Measurements from ENCODE around the gene ULBP1. TPM values are rescaled to one million over a fixed set of nuclear protein-coding genes. Genes with fewer than 3 reads are reported as not detected.
"Not testable (repeated sequence)": the region's sequence is repeated elsewhere in the genome, so short reads cannot be mapped to it uniquely, and the experiment has no call there.

ULBP1 gene
- total RNA-seq, 2 experiments from 2014 or later = 0.08 to 0.14 TPM

GRCh38 chr6:150013785-150014622, 50.3 kb downstream of the ULBP1 start:
- H3K9me3 Mint-ChIP-seq; H3K27ac ChIP-seq (ENCODE audit: low read depth in 1 of 2, low read length in 2 of 2); POLR2A ChIA-PET; H3K36me3 Mint-ChIP-seq (ENCODE audit: low read depth); H3K4me3 ChIP-seq (ENCODE audit: low read length); H3K27ac Mint-ChIP-seq; H3K36me3 ChIP-seq (ENCODE audit: insufficient read depth, low read length); CTCF ChIA-PET; H3K9me3 ChIP-seq (ENCODE audit: control insufficient read depth in 1 of 2, insufficient read depth in 1 of 2, low read length in 2 of 2); ATAC-seq (ENCODE audit: poor library complexity); DNase-seq: not testable (repeated sequence)
- Mint-ChIP-seq H3K4me3 (peak overlapping the region; percentile 45), H3K27me3 (peaks cover 88% of the 10 kb centered on the region), H3K4me1 (ENCODE audit: low read depth) (peaks cover 19% of the 10 kb centered on the region)
- Histone ChIP-seq H3K27me3 (ENCODE audit: control insufficient read depth in 1 of 2, insufficient read depth in 2 of 2, low read length in 2 of 2) (peaks cover 34 to 64% of the 10 kb centered on the region in 2 experiments), H3K4me1 (ENCODE audit: insufficient read depth, low read length) (peaks cover 14% of the 10 kb centered on the region)
- intact Hi-C loops (cut with DNase I, micrococcal nuclease) = loop anchor here in 1 of 2 experiments (10.0 kb wide), 1 partner anchor 469 kb away; the partner anchor contains the start of gene PPIL4

DNA sequence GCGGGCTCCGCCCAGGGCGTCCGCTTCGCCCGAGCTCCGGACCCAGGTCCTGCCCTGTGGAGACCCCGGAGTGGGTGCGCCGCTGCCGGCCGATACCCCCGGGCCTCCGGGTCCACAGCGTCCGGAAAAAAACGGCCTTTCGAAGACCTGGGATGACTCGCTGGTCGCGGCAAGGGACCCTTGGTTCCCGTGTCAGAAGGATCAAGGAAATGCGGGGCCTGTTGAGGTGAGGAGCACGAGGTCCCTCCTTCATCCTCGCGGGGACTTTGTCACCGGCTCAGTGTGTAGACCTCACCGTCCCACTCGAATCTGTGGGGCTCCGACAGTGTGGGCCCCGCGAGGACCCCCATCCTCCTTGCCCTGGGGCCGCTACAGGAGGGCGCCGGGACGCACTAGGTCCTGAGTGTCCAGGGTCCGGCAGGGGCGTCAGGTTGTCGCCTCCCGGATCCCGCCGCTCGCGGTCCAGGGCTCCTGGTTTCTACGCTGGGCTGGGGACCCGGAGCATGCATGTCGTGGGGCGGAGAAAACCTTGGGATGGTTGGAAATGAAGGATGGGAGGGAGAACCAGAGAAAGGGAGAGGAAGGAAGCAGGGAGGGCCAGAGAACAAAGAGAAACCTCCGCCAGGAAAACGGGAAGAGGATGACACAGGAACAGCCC, 51.0 kb downstream of the ULBP1 start:
- Mint-ChIP-seq H3K27me3 (peaks cover 89% of the 10 kb centered on the region), H3K4me1 (ENCODE audit: low read depth) (peaks cover 19% of the 10 kb centered on the region)
- H3K36me3 ChIP-seq (ENCODE audit: insufficient read depth, low read length); H3K9me3 Mint-ChIP-seq; H3K27ac ChIP-seq (ENCODE audit: low read depth in 1 of 2, low read length in 2 of 2); ATAC-seq (ENCODE audit: poor library complexity); H3K4me3 ChIP-seq (ENCODE audit: low read length); POLR2A ChIA-PET; H3K4me3 Mint-ChIP-seq; H3K27ac Mint-ChIP-seq; H3K9me3 ChIP-seq (ENCODE audit: control insufficient read depth in 1 of 2, insufficient read depth in 1 of 2, low read length in 2 of 2); H3K36me3 Mint-ChIP-seq (ENCODE audit: low read depth); DNase-seq; CTCF ChIA-PET: not testable (repeated sequence)
- Histone ChIP-seq H3K27me3 (ENCODE audit: control insufficient read depth in 1 of 2, insufficient read depth in 2 of 2, low read length in 2 of 2) (peaks cover 38 to 59% of the 10 kb centered on the region in 2 experiments), H3K4me1 (ENCODE audit: insufficient read depth, low read length) (peaks cover 14% of the 10 kb centered on the region)
- intact Hi-C loops (cut with DNase I, micrococcal nuclease) = loop anchor here in 1 of 2 experiments (5.0 to 10.0 kb wide), 2 partner anchors 292 to 470 kb away; partner anchors contain the start of gene PPIL4

DNA sequence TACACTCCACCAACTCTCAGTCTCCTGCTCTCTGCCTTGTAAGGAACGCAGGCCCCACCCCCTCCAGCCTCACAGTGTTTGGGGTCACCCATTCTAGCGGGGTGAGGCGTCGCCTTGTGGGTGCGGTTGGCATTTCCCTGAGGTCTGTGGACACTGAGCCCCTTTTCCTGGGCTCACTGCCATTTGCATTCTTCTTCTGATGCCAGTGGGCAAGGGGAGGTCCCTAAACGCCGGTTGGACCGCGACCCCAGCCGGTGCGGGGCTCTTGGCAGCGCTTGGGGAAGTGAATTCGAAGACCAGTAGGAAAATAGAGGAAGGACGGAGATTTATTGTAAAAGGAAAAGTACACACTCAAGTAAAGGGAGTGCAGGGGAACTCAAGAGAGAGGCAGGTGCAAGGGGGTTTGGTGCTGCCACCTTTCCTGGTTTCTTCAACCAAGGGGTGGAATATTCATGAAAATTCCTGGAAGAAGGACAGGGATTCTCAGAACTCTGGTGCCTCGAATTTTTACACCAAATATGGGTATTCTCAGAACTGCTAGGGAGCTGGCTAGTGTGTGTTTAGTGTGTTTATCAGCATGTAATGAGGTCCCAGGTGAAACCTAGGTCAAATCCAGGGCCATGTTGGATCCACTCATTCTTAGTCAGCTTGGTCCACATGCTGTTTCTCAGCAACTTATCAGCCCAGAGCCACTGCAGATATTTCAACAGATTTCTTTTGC, 51.7 kb downstream of the ULBP1 start:
- Mint-ChIP-seq H3K27me3 (peaks cover 85% of the 10 kb centered on the region), H3K4me1 (ENCODE audit: low read depth) (peaks cover 19% of the 10 kb centered on the region)
- POLR2A ChIA-PET; CTCF ChIA-PET; ATAC-seq (ENCODE audit: poor library complexity); H3K9me3 ChIP-seq (ENCODE audit: control insufficient read depth in 1 of 2, insufficient read depth in 1 of 2, low read length in 2 of 2); H3K36me3 ChIP-seq (ENCODE audit: insufficient read depth, low read length); H3K36me3 Mint-ChIP-seq (ENCODE audit: low read depth); H3K4me3 Mint-ChIP-seq; H3K27ac ChIP-seq (ENCODE audit: low read depth in 1 of 2, low read length in 2 of 2); H3K4me3 ChIP-seq (ENCODE audit: low read length); H3K9me3 Mint-ChIP-seq; H3K27ac Mint-ChIP-seq: not testable (repeated sequence)
- peaks cover 14% of the 10 kb centered on the region for H3K4me1 ChIP-seq (ENCODE audit: insufficient read depth, low read length)
- DNase-seq = peak in 3 of 14 experiments; percentile 26 to 69 (median 57)
- intact Hi-C loops (cut with DNase I, micrococcal nuclease) = loop anchor here in 1 of 2 experiments (1.0 to 10.0 kb wide), 3 partner anchors 181 to 471 kb away; partner anchors contain the start of gene PPIL4
- H3K27me3 ChIP-seq (ENCODE audit: control insufficient read depth in 1 of 2, insufficient read depth in 2 of 2, low read length in 2 of 2) = peaks cover 38 to 54% of the 10 kb centered on the region in 2 experiments

DNA sequence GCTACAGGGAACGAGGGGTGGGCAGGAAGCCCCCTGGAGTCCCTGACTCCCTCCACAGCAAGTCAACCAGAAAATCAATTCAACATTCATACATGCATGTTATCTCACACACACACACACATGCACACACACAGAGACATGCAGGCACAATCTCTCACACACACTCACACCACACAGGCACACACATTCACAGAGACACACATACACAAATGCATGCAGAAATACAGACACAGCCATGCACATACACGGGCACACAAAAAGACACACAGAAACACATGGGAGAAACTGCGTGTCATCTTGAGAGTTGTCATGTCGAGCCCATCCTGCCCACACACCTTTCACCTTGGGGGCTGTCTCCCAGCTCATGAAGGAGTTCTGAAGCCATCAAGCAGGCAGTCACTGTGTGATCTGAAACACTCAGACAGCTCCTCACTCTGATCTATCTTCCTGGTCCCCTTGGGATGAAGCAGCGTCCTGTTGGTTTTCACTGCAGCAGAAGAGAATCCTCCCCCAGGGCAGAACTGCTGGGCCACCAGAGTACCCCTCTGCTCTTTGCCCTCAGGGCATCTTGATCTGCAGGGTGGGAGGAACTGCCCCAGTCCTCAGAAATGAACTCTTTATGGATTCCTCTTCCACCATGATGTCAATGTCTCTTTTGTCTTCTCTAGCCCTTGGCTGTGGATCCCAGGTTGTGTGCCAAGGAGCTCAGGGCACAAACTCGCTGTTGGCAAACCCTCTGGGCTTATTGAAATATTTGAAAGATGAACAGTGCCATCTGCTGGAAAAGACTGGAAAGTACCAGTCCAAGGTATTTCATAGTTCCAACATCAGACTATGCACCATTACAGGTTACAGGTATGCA, 52.8 kb downstream of the ULBP1 start:
- peaks cover 0 to 3% of the 10 kb centered on the region in 2 experiments for H3K9me3 ChIP-seq (ENCODE audit: control insufficient read depth in 1 of 2, insufficient read depth in 1 of 2, low read length in 2 of 2)
- Mint-ChIP-seq H3K27ac (no peak overlapping the region), H3K4me3 (no peak overlapping the region), H3K27me3 (peaks cover 82% of the 10 kb centered on the region), H3K36me3 (ENCODE audit: low read depth) (no peaks in the 10 kb centered on the region), H3K9me3 (no peaks in the 10 kb centered on the region), H3K4me1 (ENCODE audit: low read depth) (peaks cover 19% of the 10 kb centered on the region)
- intact Hi-C loops (cut with DNase I, micrococcal nuclease) = loop anchor here (1.0 to 10.0 kb wide), 5 partner anchors 82 to 472 kb away; partner anchors contain the start of gene PPIL4 (in 1 of the 2)
- ATAC-seq (ENCODE audit: poor library complexity) = peak; percentile 92
- POLR2A ChIA-PET = no interaction called here
- H3K4me3 ChIP-seq (ENCODE audit: low read length) = no peak overlapping the region
- H3K27me3 ChIP-seq (ENCODE audit: control insufficient read depth in 1 of 2, insufficient read depth in 2 of 2, low read length in 2 of 2) = peaks cover 38 to 53% of the 10 kb centered on the region in 2 experiments
- no peaks in the 10 kb centered on the region for H3K36me3 ChIP-seq (ENCODE audit: insufficient read depth, low read length)
- CTCF ChIA-PET = interaction anchor here (0.6 to 1.8 kb wide), 11 partner anchors 9 to 176 kb away, joined by 3 to 11 read pairs (median 4); no protein-coding TSS in a partner anchor
- H3K27ac ChIP-seq (ENCODE audit: low read depth in 1 of 2, low read length in 2 of 2) = no peak overlapping the region
- peak in 13 of 14 experiments; percentile 30 to 84 (median 42) for DNase-seq
- TF ChIP-seq, protein P1, sequence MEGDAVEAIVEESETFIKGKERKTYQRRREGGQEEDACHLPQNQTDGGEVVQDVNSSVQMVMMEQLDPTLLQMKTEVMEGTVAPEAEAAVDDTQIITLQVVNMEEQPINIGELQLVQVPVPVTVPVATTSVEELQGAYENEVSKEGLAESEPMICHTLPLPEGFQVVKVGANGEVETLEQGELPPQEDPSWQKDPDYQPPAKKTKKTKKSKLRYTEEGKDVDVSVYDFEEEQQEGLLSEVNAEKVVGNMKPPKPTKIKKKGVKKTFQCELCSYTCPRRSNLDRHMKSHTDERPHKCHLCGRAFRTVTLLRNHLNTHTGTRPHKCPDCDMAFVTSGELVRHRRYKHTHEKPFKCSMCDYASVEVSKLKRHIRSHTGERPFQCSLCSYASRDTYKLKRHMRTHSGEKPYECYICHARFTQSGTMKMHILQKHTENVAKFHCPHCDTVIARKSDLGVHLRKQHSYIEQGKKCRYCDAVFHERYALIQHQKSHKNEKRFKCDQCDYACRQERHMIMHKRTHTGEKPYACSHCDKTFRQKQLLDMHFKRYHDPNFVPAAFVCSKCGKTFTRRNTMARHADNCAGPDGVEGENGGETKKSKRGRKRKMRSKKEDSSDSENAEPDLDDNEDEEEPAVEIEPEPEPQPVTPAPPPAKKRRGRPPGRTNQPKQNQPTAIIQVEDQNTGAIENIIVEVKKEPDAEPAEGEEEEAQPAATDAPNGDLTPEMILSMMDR (IDR thresholded peaks at IDR 0.05) = peak; percentile 75
- H3K4me1 ChIP-seq (ENCODE audit: insufficient read depth, low read length) = peaks cover 14% of the 10 kb centered on the region
